IMR-90 (cell line): ENCODE data around the gene CDC34. TPM values are rescaled to one million over a fixed set of nuclear protein-coding genes. Genes with fewer than 3 reads are reported as not detected.

ENCODE experiments used
- ATAC-seq: fragments of 200-7000 bp; cut with Tn5 transposase; 2 replicates; pipeline ENCODE4 v1.9.1; 2020; ENCODE audit warnings: low read depth, mild to moderate bottlenecking, moderate library complexity
- BruUV-seq: library from RNA; stranded (reverse); fragments of 400-500 nt; replicated peaks from 2 replicates; lab custom pipeline; 2021; lab: Mats Ljungman, UMichigan
- CTCF ChIA-PET: fragments of 300-600 bp; formaldehyde crosslinking; extraction: SDS; loops from one replicate; lab custom pipeline; 2021; ENCODE audit warnings: antibody characterized with exemption; lab: Yijun Ruan, JAX
- POLR2A ChIA-PET: fragments of 300-600 bp; sonication (Branson Sonifier 250); formaldehyde crosslinking; loops from one replicate; lab custom pipeline; 2022; ENCODE audit warnings: antibody characterized with exemption; ENCODE audit not compliant: unreplicated experiment; lab: Charles Lee
- DNase-seq: peaks from one replicate; pipeline ENCODE4 v3.0.0; 2013
- H2AFZ ChIP-seq: replicated peaks from 2 replicates; pipeline ENCODE3; 2013; ENCODE audit warnings: low read length, mild to moderate bottlenecking; ENCODE audit not compliant: poor library complexity
- H2AK5ac ChIP-seq: 2 replicates; pipeline ENCODE4 v1.6.1; 2013; ENCODE audit warnings: low read depth, low read length, inconsistent platforms
- H2AK9ac ChIP-seq: replicated peaks from 2 replicates; pipeline ENCODE3; 2013; ENCODE audit warnings: mild to moderate bottlenecking, low read depth, low read length, moderate library complexity; ENCODE audit not compliant: poor library complexity
- H2BK120ac ChIP-seq: 2 replicates; pipeline ENCODE4 v1.6.1; 2013; ENCODE audit warnings: low read depth, low read length, inconsistent platforms
- H2BK15ac ChIP-seq: 3 replicates; pipeline ENCODE4 v1.6.1; 2013; ENCODE audit warnings: low read depth, low read length, inconsistent platforms
- H2BK20ac ChIP-seq: 2 replicates; pipeline ENCODE4 v1.6.1; 2013; ENCODE audit warnings: low read depth, mild to moderate bottlenecking, inconsistent platforms, low read length, moderate library complexity
- H2BK5ac ChIP-seq: 2 replicates; pipeline ENCODE4 v1.6.1; 2013; ENCODE audit warnings: mild to moderate bottlenecking, low read depth, low read length, inconsistent platforms; ENCODE audit not compliant: poor library complexity, severe bottlenecking
- H3K14ac ChIP-seq: replicated peaks from 2 replicates; pipeline ENCODE4 v1.6.1; 2013; ENCODE audit warnings: low read depth, low read length, inconsistent platforms
- H3K18ac ChIP-seq: 2 replicates; pipeline ENCODE4 v1.6.1; 2013; ENCODE audit warnings: low read depth, low read length, control low read depth
- H3K23ac ChIP-seq: 2 replicates; pipeline ENCODE4 v1.6.1; 2013; ENCODE audit warnings: low read depth, low read length, inconsistent platforms
- H3K27ac ChIP-seq: 2 replicates; pipeline ENCODE4 v1.5.1; 2013; ENCODE audit warnings: mild to moderate bottlenecking, control low read depth, low read length; ENCODE audit not compliant: insufficient read depth
- H3K27me3 ChIP-seq: 2 replicates; pipeline ENCODE4 v1.6.1; 2013; ENCODE audit warnings: low read length; ENCODE audit not compliant: control insufficient read depth, insufficient read depth
- H3K36me3 ChIP-seq: 2 replicates; pipeline ENCODE4 v1.6.1; 2013; ENCODE audit warnings: low read length, mixed read lengths; ENCODE audit not compliant: control insufficient read depth, insufficient read depth
- H3K4ac ChIP-seq: 2 replicates; pipeline ENCODE4 v1.6.1; 2013; ENCODE audit warnings: low read depth, low read length, inconsistent platforms
- H3K4me1 ChIP-seq: 2 replicates; pipeline ENCODE4 v1.6.1; 2013; ENCODE audit warnings: low read length, mixed read lengths; ENCODE audit not compliant: control insufficient read depth, insufficient read depth
- H3K4me2 ChIP-seq: 2 replicates; pipeline ENCODE4 v1.6.1; 2013; ENCODE audit warnings: low read depth, mild to moderate bottlenecking, control low read depth, low read length, moderate library complexity
- H3K4me3 ChIP-seq: 2 replicates; pipeline ENCODE4 v1.5.1; 2013; ENCODE audit warnings: low read depth, mild to moderate bottlenecking, control low read depth, low read length, moderate library complexity; ENCODE audit not compliant: insufficient read depth
- H3K56ac ChIP-seq: 2 replicates; pipeline ENCODE4 v1.6.1; 2013; ENCODE audit warnings: low read length, inconsistent platforms; ENCODE audit not compliant: insufficient read depth; ENCODE audit errors: extremely low read depth
- H3K79me1 ChIP-seq, 2 experiments: 2 replicates each; pipeline ENCODE4 v1.6.1; 2013; ENCODE audit warnings: low read length in 2 of 2, inconsistent platforms in 1 of 2, low read depth in 1 of 2
- H3K9ac ChIP-seq: 2 replicates; pipeline ENCODE4 v1.6.1; 2013; ENCODE audit warnings: low read depth, low read length, control low read depth
- H3K9me1 ChIP-seq: 2 replicates; pipeline ENCODE4 v1.6.1; 2013; ENCODE audit warnings: low read length, inconsistent platforms; ENCODE audit not compliant: insufficient read depth
- H3K9me3 ChIP-seq: 2 replicates; pipeline ENCODE4 v1.6.1; 2013; ENCODE audit warnings: low read length; ENCODE audit not compliant: control insufficient read depth, insufficient read depth
- H4K20me1 ChIP-seq: 2 replicates; pipeline ENCODE4 v1.6.1; 2013; ENCODE audit warnings: low read length, inconsistent platforms; ENCODE audit not compliant: insufficient read depth
- H4K5ac ChIP-seq: 2 replicates; pipeline ENCODE4 v1.6.1; 2013; ENCODE audit warnings: mild to moderate bottlenecking, low read depth, low read length, control low read depth
- H4K8ac ChIP-seq, 2 experiments: 2 replicates each; pipeline ENCODE4 v1.6.1; 2013; ENCODE audit warnings: low read depth in 2 of 2, low read length in 2 of 2, control low read depth in 1 of 2, inconsistent platforms in 1 of 2
- H4K91ac ChIP-seq: 2 replicates; pipeline ENCODE4 v1.6.1; 2013; ENCODE audit warnings: low read depth, low read length, inconsistent platforms; ENCODE audit not compliant: insufficient read depth
- BHLHE40 ChIP-seq: fragments of 150-350 bp; IDR thresholded peaks from 2 replicates; pipeline ENCODE4 v1.6.1; 2016; ENCODE audit warnings: mild to moderate bottlenecking, low read depth, low read length
- CEBPB ChIP-seq: IDR thresholded peaks from 2 replicates; pipeline ENCODE4 v1.6.1; 2012; ENCODE audit warnings: low read depth, low read length, improper control_type of control experiment
- CHD1 ChIP-seq: IDR thresholded peaks from 2 replicates; pipeline ENCODE4 v1.6.1; 2012; ENCODE audit warnings: low read depth, low read length, improper control_type of control experiment
- FOS ChIP-seq: fragments of 150-350 bp; IDR thresholded peaks from 2 replicates; pipeline ENCODE4 v1.6.1; 2016; ENCODE audit warnings: low read depth, low read length
- MAFK ChIP-seq: IDR thresholded peaks from 2 replicates; pipeline ENCODE4 v1.6.1; 2012; ENCODE audit warnings: low read depth, low read length, improper control_type of control experiment
- MAZ ChIP-seq: IDR thresholded peaks from 2 replicates; pipeline ENCODE4 v1.6.1; 2012; ENCODE audit warnings: low read depth, mild to moderate bottlenecking, low read length, improper control_type of control experiment, moderate library complexity, borderline replicate concordance
- MXI1 ChIP-seq: IDR thresholded peaks from 2 replicates; pipeline ENCODE4 v1.6.1; 2012; ENCODE audit warnings: low read depth, mild to moderate bottlenecking, low read length, moderate library complexity, borderline replicate concordance
- NFE2L2 ChIP-seq: fragments of 150-350 bp; IDR thresholded peaks from 2 replicates; pipeline ENCODE4 v1.6.1; 2016; ENCODE audit warnings: low read depth, mild to moderate bottlenecking, low read length
- POLR2A ChIP-seq: IDR thresholded peaks from 2 replicates; pipeline ENCODE4 v1.6.1; 2012; ENCODE audit warnings: mild to moderate bottlenecking, low read depth, low read length
- RAD21 ChIP-seq: IDR thresholded peaks from 2 replicates; pipeline ENCODE4 v1.6.1; 2012; ENCODE audit warnings: low read length, improper control_type of control experiment
- RCOR1 ChIP-seq: IDR thresholded peaks from 2 replicates; pipeline ENCODE4 v1.6.1; 2012; ENCODE audit warnings: mild to moderate bottlenecking, low read length, improper control_type of control experiment; ENCODE audit not compliant: insufficient replicate concordance
- RFX5 ChIP-seq: IDR thresholded peaks from 2 replicates; pipeline ENCODE4 v1.8.0; 2012; ENCODE audit warnings: low read depth, mild to moderate bottlenecking, low read length, moderate library complexity
- SMC3 ChIP-seq: fragments of 150-350 bp; IDR thresholded peaks from 2 replicates; pipeline ENCODE4 v1.6.1; 2016; ENCODE audit warnings: low read depth, mild to moderate bottlenecking, antibody characterized with exemption, low read length, moderate library complexity
- USF2 ChIP-seq: fragments of 150-350 bp; IDR thresholded peaks from 2 replicates; pipeline ENCODE4 v1.6.1; 2017; ENCODE audit warnings: mild to moderate bottlenecking, antibody characterized with exemption, low read length, low read depth
- WGBS, 2 experiments: methylation state at CpG; one replicate each; pipeline versions ENCODE4 v1.1.5 to v1.1.7; 2013; ENCODE audit warnings: missing lambda C conversion rate in 2 of 2; ENCODE audit not compliant: insufficient read length in 1 of 2; ENCODE audit errors: extremely low coverage in 2 of 2; 5-methylcytosine and 5-hydroxymethylcytosine counted together
- dilution Hi-C: fragments of 300-500 bp; cut with HindIII; formaldehyde crosslinking; loops from one replicate; pipeline ENCODE4 v1.14.3; 2018; ENCODE audit warnings: low sequenced_read_pairs; ENCODE audit not compliant: unreplicated experiment
- in situ Hi-C: fragments of 300-500 bp; cut with MboI; formaldehyde crosslinking; loops from 3 replicates; pipeline ENCODE4 v1.14.3; 2019; ENCODE audit warnings: low sequenced_read_pairs, inconsistent platforms, mixed read lengths
- intact Hi-C: fragments of 100-400 bp; cut with micrococcal nuclease; formaldehyde crosslinking; loops from 2 replicates; pipeline ENCODE4 v1.10.0; 2022
- polyA plus RNA-seq, 3 experiments: library from polyadenylated mRNA; depleted of rRNA; stranded (reverse); fragments of >200 nt; gene quantifications; 2 replicates each; pipeline ENCODE4 v1.2.3, GENCODE V29; 2012; ENCODE audit warnings: low replicate concordance in 1 of 3
- total RNA-seq: library from RNA; depleted of rRNA; stranded (reverse); fragments of >200 nt; gene quantifications from 2 replicates; pipeline ENCODE4 v1.2.3, GENCODE V29; 2012
- TF ChIP-seq, protein P1 (sequence below): fragments of 150-350 bp; IDR thresholded peaks from 2 replicates; pipeline ENCODE4 v1.6.1; 2016; ENCODE audit warnings: low read depth, mild to moderate bottlenecking, low read length, moderate library complexity, borderline replicate concordance
- TF ChIP-seq, protein P2 (sequence below): conservative IDR thresholded peaks from 2 replicates; pipeline ENCODE4 v1.5.1; 2012; ENCODE audit warnings: mild to moderate bottlenecking, low read depth, low read length, improper control_type of control experiment

CDC34 gene
- total and polyA plus RNA-seq, 2 of the 4 experiments (the other 2 are of a cell fraction), result 35.7 to 68.9 TPM

DNA sequence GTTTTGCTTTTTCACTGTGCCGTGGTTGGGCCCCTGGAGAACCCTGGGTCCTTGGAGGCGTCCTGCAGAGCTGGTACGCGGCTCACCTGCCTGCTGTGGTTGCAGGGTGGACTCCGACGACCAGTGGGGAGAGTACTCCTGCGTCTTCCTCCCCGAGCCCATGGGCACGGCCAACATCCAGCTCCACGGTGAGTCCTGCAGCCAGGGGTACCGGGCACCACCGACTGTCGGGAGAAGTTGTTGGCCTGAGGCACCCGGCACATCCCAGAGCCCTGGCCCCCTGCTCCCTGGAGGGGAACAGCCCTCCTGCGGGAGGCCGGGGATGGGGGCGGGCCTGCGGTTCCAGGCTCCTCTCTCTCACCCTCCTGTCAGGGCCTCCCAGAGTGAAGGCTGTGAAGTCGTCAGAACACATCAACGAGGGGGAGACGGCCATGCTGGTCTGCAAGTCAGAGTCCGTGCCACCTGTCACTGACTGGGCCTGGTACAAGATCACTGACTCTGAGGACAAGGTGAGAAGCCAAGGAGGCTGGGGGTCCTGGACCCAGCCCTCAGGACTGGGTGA, 48.8 kb downstream of the CDC34 start:
- intact Hi-C loops (no loop called here), in situ Hi-C loops (no loop called here), dilution Hi-C loops (no loop called here)
- Histone ChIP-seq H2BK120ac (no peak overlapping the region), H4K5ac (no peak overlapping the region), H2BK15ac (no peak overlapping the region), H4K20me1 (peaks cover 83% of the 10 kb centered on the region), H3K36me3 (peaks cover 26% of the 10 kb centered on the region; the same call in 1 of the 2 replicates), H2AK5ac (no peak overlapping the region), H2AFZ (no peak overlapping the region), H3K79me1 (peaks cover 0 to 44% of the 10 kb centered on the region in 2 experiments; a peak in 2 of 4 replicates), H2BK5ac (no peak overlapping the region), H3K56ac (no peak overlapping the region), H3K27me3 (no peaks in the 10 kb centered on the region), H3K27ac (no peak overlapping the region), H3K9me1 (peaks cover 7% of the 10 kb centered on the region; the same call in 1 of the 2 replicates), H4K91ac (no peak overlapping the region), H2BK20ac (no peak overlapping the region), H3K14ac (no peak overlapping the region), H3K4ac (no peak overlapping the region), H3K4me1 (peaks cover 11% of the 10 kb centered on the region), H3K9ac (no peak overlapping the region), H3K4me2 (no peak overlapping the region), H3K18ac (no peak overlapping the region), H2AK9ac (no peak overlapping the region), H3K9me3 (no peaks in the 10 kb centered on the region), H3K4me3 (no peak overlapping the region), H4K8ac (no peak overlapping the region), H3K23ac (no peak overlapping the region)
- ATAC-seq (no peak), DNase-seq (no peak)
- CTCF ChIA-PET, result no interaction called here
- 91% methylated on average over 15 of the region's 22 CpGs; no CpG with 5 or more reads in 1 of the 2 experiments for WGBS, 2 experiments
- TF ChIP-seq RCOR1 (no peak), CHD1 (no peak), NFE2L2 (no peak), MXI1 (no peak), MAZ (no peak), RFX5 (no peak), FOS (no peak), BHLHE40 (no peak), CEBPB (no peak), MAFK (no peak), SMC3 (no peak), POLR2A (no peak), USF2 (no peak), RAD21 (no peak)
- TF ChIP-seq, protein P1, sequence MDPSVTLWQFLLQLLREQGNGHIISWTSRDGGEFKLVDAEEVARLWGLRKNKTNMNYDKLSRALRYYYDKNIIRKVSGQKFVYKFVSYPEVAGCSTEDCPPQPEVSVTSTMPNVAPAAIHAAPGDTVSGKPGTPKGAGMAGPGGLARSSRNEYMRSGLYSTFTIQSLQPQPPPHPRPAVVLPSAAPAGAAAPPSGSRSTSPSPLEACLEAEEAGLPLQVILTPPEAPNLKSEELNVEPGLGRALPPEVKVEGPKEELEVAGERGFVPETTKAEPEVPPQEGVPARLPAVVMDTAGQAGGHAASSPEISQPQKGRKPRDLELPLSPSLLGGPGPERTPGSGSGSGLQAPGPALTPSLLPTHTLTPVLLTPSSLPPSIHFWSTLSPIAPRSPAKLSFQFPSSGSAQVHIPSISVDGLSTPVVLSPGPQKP, result no peak
- TF ChIP-seq, protein P2, sequence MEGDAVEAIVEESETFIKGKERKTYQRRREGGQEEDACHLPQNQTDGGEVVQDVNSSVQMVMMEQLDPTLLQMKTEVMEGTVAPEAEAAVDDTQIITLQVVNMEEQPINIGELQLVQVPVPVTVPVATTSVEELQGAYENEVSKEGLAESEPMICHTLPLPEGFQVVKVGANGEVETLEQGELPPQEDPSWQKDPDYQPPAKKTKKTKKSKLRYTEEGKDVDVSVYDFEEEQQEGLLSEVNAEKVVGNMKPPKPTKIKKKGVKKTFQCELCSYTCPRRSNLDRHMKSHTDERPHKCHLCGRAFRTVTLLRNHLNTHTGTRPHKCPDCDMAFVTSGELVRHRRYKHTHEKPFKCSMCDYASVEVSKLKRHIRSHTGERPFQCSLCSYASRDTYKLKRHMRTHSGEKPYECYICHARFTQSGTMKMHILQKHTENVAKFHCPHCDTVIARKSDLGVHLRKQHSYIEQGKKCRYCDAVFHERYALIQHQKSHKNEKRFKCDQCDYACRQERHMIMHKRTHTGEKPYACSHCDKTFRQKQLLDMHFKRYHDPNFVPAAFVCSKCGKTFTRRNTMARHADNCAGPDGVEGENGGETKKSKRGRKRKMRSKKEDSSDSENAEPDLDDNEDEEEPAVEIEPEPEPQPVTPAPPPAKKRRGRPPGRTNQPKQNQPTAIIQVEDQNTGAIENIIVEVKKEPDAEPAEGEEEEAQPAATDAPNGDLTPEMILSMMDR, result no peak
- POLR2A ChIA-PET, result no interaction called here
- BruUV-seq, result no TSS peak
